GM06990 (cell line): Measurements from ENCODE around the gene TMEM80.

Experiments used
- DNase-seq: peaks from one replicate; pipeline ENCODE4 v3.0.0-alpha.2; 2011; ENCODE audit not compliant: insufficient read length; ENCODE audit errors: extremely low read depth
- H3K27me3 ChIP-seq: replicated peaks from 2 replicates; pipeline ENCODE4 v1.6.0; 2011; ENCODE audit warnings: low read length; ENCODE audit not compliant: control insufficient read depth, insufficient read depth
- H3K36me3 ChIP-seq: 2 replicates; pipeline ENCODE4 v1.5.1; 2011; ENCODE audit warnings: low read length; ENCODE audit not compliant: control insufficient read depth, insufficient read depth
- H3K4me3 ChIP-seq: replicated peaks from 2 replicates; pipeline ENCODE4 v1.5.1; 2011; ENCODE audit warnings: low read depth, mild to moderate bottlenecking, control low read depth, low read length
- CTCF ChIP-seq: IDR thresholded peaks from 2 replicates; pipeline ENCODE4 v1.5.1; 2011; ENCODE audit warnings: low read length, control low read depth, mild to moderate bottlenecking, inconsistent platforms; ENCODE audit not compliant: insufficient read depth, poor library complexity, severe bottlenecking

TMEM80 gene

GRCh38 chr11:723120-723883 is 27.7 kb downstream of the TMEM80 start:
- TF ChIP-seq CTCF: peak; percentile 57
- Histone ChIP-seq H3K36me3 (no peaks in the 10 kb centered on the region), H3K4me3 (no peak overlapping the region), H3K27me3 (no peaks in the 10 kb centered on the region; the same call in 1 of the 2 replicates)
- DNase-seq: no peak

GRCh38 chr11:724049-724777 is 28.6 kb downstream of the TMEM80 start:
- DNase-seq: no peak
- no peak overlapping the region for H3K4me3 ChIP-seq
- no peaks in the 10 kb centered on the region for H3K36me3 ChIP-seq
- H3K27me3 ChIP-seq: no peaks in the 10 kb centered on the region; the same call in 1 of the 2 replicates
- no peak for TF ChIP-seq CTCF

GRCh38 chr11:724778-725386 is 29.3 kb downstream of the TMEM80 start:
- H3K4me3 ChIP-seq: peak overlapping the region; percentile 45; the same call in 1 of the 2 replicates
- no peak for TF ChIP-seq CTCF
- H3K36me3 ChIP-seq: no peaks in the 10 kb centered on the region
- no peaks in the 10 kb centered on the region; the same call in 1 of the 2 replicates for H3K27me3 ChIP-seq
- DNase-seq: no peak

GRCh38 chr11:725624-726202 is 30.1 kb downstream of the TMEM80 start:
- no peak for TF ChIP-seq CTCF

GRCh38 chr11:726278-727220 is 30.9 kb downstream of the TMEM80 start:
- no peaks in the 10 kb centered on the region; the same call in 1 of the 2 replicates for H3K27me3 ChIP-seq
- TF ChIP-seq CTCF: no peak
- DNase-seq: peak; percentile 74
- H3K36me3 ChIP-seq: no peaks in the 10 kb centered on the region
- H3K4me3 ChIP-seq: peak overlapping the region; percentile 45

More at GRCh38 chr11:725624-726202, 30.1 kb downstream of the TMEM80 start:
- DNase-seq: no peak
- Histone ChIP-seq H3K27me3 (no peaks in the 10 kb centered on the region; the same call in 1 of the 2 replicates), H3K36me3 (no peaks in the 10 kb centered on the region), H3K4me3 (peak overlapping the region; percentile 45)
